Calu3 (cell line): Measurements from ENCODE around the gene ZNF268. TPM values are rescaled to one million over a fixed set of nuclear protein-coding genes. Genes with fewer than 3 reads are reported as not detected.

Experiments used
- BruUV-seq: library from RNA; stranded (reverse); fragments of 400-500 nt; replicated peaks from 2 replicates; lab custom pipeline; 2021; lab: Mats Ljungman, UMichigan
- CTCF ChIA-PET: fragments of 300-600 bp; sonication (Branson Sonifier 250); formaldehyde crosslinking; loops from one replicate; lab custom pipeline; 2022; ENCODE audit warnings: antibody characterized with exemption; lab: Charles Lee
- DNase-seq: peaks from one replicate; pipeline ENCODE4 v3.0.0; 2022
- H3K27ac Mint-ChIP-seq: one replicate; pipeline ENCODE4 v1.8.0; 2022; ENCODE audit warnings: mixed read lengths; ENCODE audit not compliant: unreplicated experiment
- H3K27me3 Mint-ChIP-seq: one replicate; pipeline ENCODE4 v1.8.0; 2022; ENCODE audit warnings: mixed read lengths; ENCODE audit not compliant: unreplicated experiment
- H3K36me3 Mint-ChIP-seq: one replicate; pipeline ENCODE4 v1.8.0; 2022; ENCODE audit warnings: mild to moderate bottlenecking, moderate library complexity, mixed read lengths; ENCODE audit not compliant: insufficient read depth, unreplicated experiment
- H3K4me1 Mint-ChIP-seq: one replicate; pipeline ENCODE4 v1.8.0; 2022; ENCODE audit warnings: mild to moderate bottlenecking, low read depth, mixed read lengths; ENCODE audit not compliant: unreplicated experiment
- H3K4me3 Mint-ChIP-seq: one replicate; pipeline ENCODE4 v1.8.0; 2022; ENCODE audit warnings: mild to moderate bottlenecking, low read depth, moderate library complexity, mixed read lengths; ENCODE audit not compliant: unreplicated experiment
- H3K9me3 Mint-ChIP-seq: one replicate; pipeline ENCODE4 v1.8.0; 2022; ENCODE audit warnings: low read depth, mixed read lengths; ENCODE audit not compliant: unreplicated experiment
- CTCF ChIP-seq: fragments of 200-600 bp; IDR thresholded peaks from one replicate; pipeline ENCODE4 v1.8.0; 2022; ENCODE audit warnings: antibody characterized with exemption; ENCODE audit not compliant: unreplicated experiment
- intact Hi-C: fragments of 100-400 bp; cut with micrococcal nuclease; formaldehyde crosslinking; loops from one replicate; pipeline ENCODE4 v1.10.0; 2022; ENCODE audit not compliant: unreplicated experiment
- total RNA-seq: library from RNA; stranded (reverse); gene quantifications from 2 replicates; pipeline ENCODE4 v1.2.3, GENCODE V29; 2022

ZNF268 gene
- total RNA-seq, 1 experiment from 2014 or later, result 31.6 TPM

DNA sequence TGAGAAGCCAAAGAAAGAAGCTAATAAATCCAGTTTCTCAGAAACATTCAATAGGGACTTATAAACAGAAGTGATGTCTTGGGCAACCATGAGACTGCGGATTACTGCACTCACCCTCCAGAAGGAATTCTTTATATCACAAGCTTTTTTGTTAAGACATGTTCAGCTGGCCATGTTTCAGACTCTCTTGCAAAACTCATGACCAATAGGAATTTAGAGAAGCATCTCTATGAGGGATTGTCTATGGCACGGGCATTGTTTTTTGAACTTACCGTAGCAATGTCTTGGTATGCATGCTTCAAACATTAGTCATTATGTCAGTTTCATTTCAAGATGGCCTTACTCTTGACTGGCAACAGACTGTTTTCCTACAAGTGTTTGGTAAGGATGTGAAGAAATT is 15.5 kb upstream of the ZNF268 start:
- no peak overlapping the region for H3K4me3 Mint-ChIP-seq
- no peak for DNase-seq
- CTCF ChIA-PET, result no interaction called here
- TF ChIP-seq CTCF, result no peak
- H3K27me3 Mint-ChIP-seq, result no peaks in the 10 kb centered on the region
- peaks cover 19% of the 10 kb centered on the region for H3K9me3 Mint-ChIP-seq
- BruUV-seq, result no TSS peak
- no peaks in the 10 kb centered on the region for H3K4me1 Mint-ChIP-seq
- intact Hi-C loops, result no loop called here
- peaks cover 4% of the 10 kb centered on the region for H3K36me3 Mint-ChIP-seq
- no peak overlapping the region for H3K27ac Mint-ChIP-seq

DNA sequence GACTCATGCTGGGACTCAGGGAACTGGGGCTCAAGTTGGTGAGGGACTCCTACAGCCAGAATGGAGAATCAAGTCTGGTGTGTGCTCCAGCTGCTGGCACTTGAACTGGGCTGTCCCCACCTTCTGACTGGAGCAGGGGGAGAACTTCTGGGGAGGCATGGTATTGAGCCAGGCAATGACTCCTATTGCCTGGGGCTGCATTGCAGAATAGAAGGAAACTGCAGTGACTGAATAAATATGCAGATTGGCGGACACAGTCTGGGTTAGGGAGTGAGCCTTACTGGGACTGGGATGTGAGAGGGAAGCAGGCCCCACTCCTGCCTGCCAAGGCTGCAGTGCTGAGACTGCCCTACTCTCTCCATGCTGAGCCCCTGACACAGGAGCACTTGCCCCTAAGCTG is 8.8 kb upstream of the ZNF268 start:
- Mint-ChIP-seq H3K4me1 (no peaks in the 10 kb centered on the region), H3K4me3 (no peak overlapping the region), H3K36me3 (no peaks in the 10 kb centered on the region), H3K27me3 (no peaks in the 10 kb centered on the region), H3K27ac (no peak overlapping the region), H3K9me3 (peaks cover 23% of the 10 kb centered on the region)
- CTCF ChIA-PET, result no interaction called here
- DNase-seq, result no peak
- intact Hi-C loops, result no loop called here
- no peak for TF ChIP-seq CTCF
- BruUV-seq, result no TSS peak

GRCh38 chr12:133174901-133175300 is 6.4 kb upstream of the ZNF268 start:
- TF ChIP-seq CTCF, result no peak
- intact Hi-C loops, result loop anchor here (5.0 kb wide), 1 partner anchor 43 kb away; the partner anchor contains the start of genes ZNF10 and ZNF891

DNA sequence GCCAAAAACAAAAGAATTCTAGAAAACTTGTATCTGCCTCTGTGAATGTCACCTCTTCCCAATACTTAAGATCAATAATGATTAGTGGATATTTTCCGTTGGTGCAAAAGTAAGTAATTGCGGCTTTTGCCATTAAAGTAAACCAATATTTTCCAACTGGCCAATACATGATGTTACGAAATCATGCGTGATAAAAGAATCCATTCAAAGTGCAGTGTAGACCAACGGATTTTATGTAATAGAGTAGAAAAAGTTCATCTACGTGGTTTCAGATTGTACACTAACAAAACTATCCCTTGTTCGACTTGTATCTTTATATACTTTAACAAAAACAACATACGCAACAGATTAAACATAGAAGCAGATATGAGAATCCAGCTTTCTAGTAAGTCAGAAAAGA is 626 bp upstream of the ZNF268 start:
- Mint-ChIP-seq H3K27ac (no peak overlapping the region), H3K4me3 (no peak overlapping the region), H3K9me3 (peaks cover 34% of the 10 kb centered on the region), H3K36me3 (peaks cover 43% of the 10 kb centered on the region), H3K27me3 (no peaks in the 10 kb centered on the region), H3K4me1 (peaks cover 10% of the 10 kb centered on the region)
- no peak for DNase-seq
- CTCF ChIA-PET, result interaction anchor here (1.0 to 1.3 kb wide), 3 partner anchors 51 to 101 kb away, joined by 3 to 7 read pairs (median 6); partner anchors contain the start of genes ZNF10 and ZNF891
- no peak for TF ChIP-seq CTCF
- BruUV-seq, result no TSS peak
- intact Hi-C loops, result loop anchor here (1.0 kb wide), 1 partner anchor 100 kb away; the partner anchor contains the start of gene ZNF140

More at GRCh38 chr12:133174901-133175300, 6.4 kb upstream of the ZNF268 start:
- Mint-ChIP-seq H3K36me3 (no peaks in the 10 kb centered on the region), H3K4me1 (no peaks in the 10 kb centered on the region), H3K27ac (no peak overlapping the region), H3K27me3 (no peaks in the 10 kb centered on the region), H3K9me3 (peaks cover 31% of the 10 kb centered on the region), H3K4me3 (no peak overlapping the region)
- no TSS peak for BruUV-seq
- no peak for DNase-seq
- CTCF ChIA-PET, result interaction anchor here (0.7 kb wide), 1 partner anchor 1292 kb away, joined by 3 read pairs; no protein-coding TSS in a partner anchor
